ENCODE results near the gene EHMT1. TPM values are rescaled to one million over a fixed set of nuclear protein-coding genes. Genes with fewer than 3 reads are reported as not detected.

EHMT1 gene
- polyA plus RNA-seq, 3 donors, result 10.1 to 46.5 (median 15.0) TPM

GRCh38 chr9:137656416-137656815 is 37.6 kb downstream of the EHMT1 start:
- intact Hi-C loops (cut with micrococcal nuclease), result no loop called here
- no peak overlapping the region for H2AFZ ChIP-seq (ENCODE audit: insufficient read depth, low read depth, low read length, poor library complexity, severe bottlenecking)
- peak overlapping the region in 1 of 7 donors; percentile 37 for H3K27ac Mint-ChIP-seq
- TF ChIP-seq CTCF (IDR thresholded peaks at IDR 0.05), result no peak
- H3K4me1 ChIP-seq (ENCODE audit: control insufficient read depth in 1 of 2, insufficient read depth in 2 of 2, low read length in 2 of 2), result peaks cover 0 to 5% of the 10 kb centered on the region in 2 donors
- H3K4me2 ChIP-seq (replicated peaks; ENCODE audit: extremely low read depth, low read length, poor library complexity, severe bottlenecking), result no peak overlapping the region
- H3K9me3 ChIP-seq (replicated peaks in 1 of 2; ENCODE audit: control insufficient read depth in 1 of 2, insufficient read depth in 1 of 2, low read length in 2 of 2), result no peaks in the 10 kb centered on the region
- no peak overlapping the region for H3K4me3 ChIP-seq (replicated peaks in 1 of 3; ENCODE audit: low read depth in 2 of 3, low read length in 3 of 3)
- WGBS (ENCODE audit: insufficient coverage), result 100% methylated on average over 1 of the region's 6 CpGs
- H4K20me1 ChIP-seq (ENCODE audit: insufficient read depth, low read length), result peaks cover 68% of the 10 kb centered on the region
- no peak overlapping the region for H3K27ac ChIP-seq (ENCODE audit: low read depth in 1 of 2, low read length in 2 of 2)
- no peak overlapping the region for H3K4me3 Mint-ChIP-seq
- H3K27me3 Mint-ChIP-seq (ENCODE audit: low read depth in 3 of 3), result peaks cover 0 to 2% (median under 1%) of the 10 kb centered on the region in 3 donors
- DNase-seq, result no peak
- H3K9me3 Mint-ChIP-seq, result no peaks in the 10 kb centered on the region
- H3K36me3 Mint-ChIP-seq, result peaks cover 19 to 45% of the 10 kb centered on the region in 2 donors
- peaks cover 12 to 43% of the 10 kb centered on the region in 2 donors for H3K36me3 ChIP-seq (replicated peaks in 1 of 2; ENCODE audit: control insufficient read depth in 1 of 2, insufficient read depth in 2 of 2, low read length in 2 of 2)
- H3K9ac ChIP-seq (ENCODE audit: insufficient read depth, low read length, poor library complexity, severe bottlenecking), result no peak overlapping the region
- peaks cover 11% of the 10 kb centered on the region for H3K4me1 Mint-ChIP-seq
- no peaks in the 10 kb centered on the region for H3K27me3 ChIP-seq (ENCODE audit: control insufficient read depth in 2 of 2, insufficient read depth in 2 of 2, low read length in 2 of 2)
- H3K79me2 ChIP-seq (ENCODE audit: insufficient read depth, low read length), result peaks cover 80% of the 10 kb centered on the region

GRCh38 chr9:137657606-137658005 is 38.8 kb downstream of the EHMT1 start:
- TF ChIP-seq CTCF (IDR thresholded peaks at IDR 0.05), result no peak
- intact Hi-C loops (cut with micrococcal nuclease), result no loop called here
- H3K36me3 ChIP-seq (replicated peaks in 1 of 2; ENCODE audit: control insufficient read depth in 1 of 2, insufficient read depth in 2 of 2, low read length in 2 of 2), result peaks cover 12 to 31% of the 10 kb centered on the region in 2 donors
- no peak overlapping the region for H3K4me2 ChIP-seq (replicated peaks; ENCODE audit: extremely low read depth, low read length, poor library complexity, severe bottlenecking)
- Mint-ChIP-seq H3K27me3 (ENCODE audit: low read depth in 3 of 3) (peaks cover 0 to 2% (median 0%) of the 10 kb centered on the region in 3 donors), H3K9me3 (no peaks in the 10 kb centered on the region), H3K36me3 (peaks cover 14 to 37% of the 10 kb centered on the region in 2 donors), H3K27ac (no peak overlapping the region), H3K4me3 (no peak overlapping the region), H3K4me1 (peaks cover 11% of the 10 kb centered on the region)
- WGBS (ENCODE audit: insufficient coverage), result no CpG with 5 or more reads among the region's 2 CpGs
- H3K27ac ChIP-seq (ENCODE audit: low read depth in 1 of 2, low read length in 2 of 2), result no peak overlapping the region
- DNase-seq, result no peak
- H2AFZ ChIP-seq (ENCODE audit: insufficient read depth, low read depth, low read length, poor library complexity, severe bottlenecking), result no peak overlapping the region
- no peak overlapping the region for H3K9ac ChIP-seq (ENCODE audit: insufficient read depth, low read length, poor library complexity, severe bottlenecking)
- H3K27me3 ChIP-seq (ENCODE audit: control insufficient read depth in 2 of 2, insufficient read depth in 2 of 2, low read length in 2 of 2), result no peaks in the 10 kb centered on the region
- no peak overlapping the region for H3K4me3 ChIP-seq (replicated peaks in 1 of 3; ENCODE audit: low read depth in 2 of 3, low read length in 3 of 3)
- H4K20me1 ChIP-seq (ENCODE audit: insufficient read depth, low read length), result peaks cover 59% of the 10 kb centered on the region
- H3K79me2 ChIP-seq (ENCODE audit: insufficient read depth, low read length), result peaks cover 81% of the 10 kb centered on the region
- H3K9me3 ChIP-seq (replicated peaks in 1 of 2; ENCODE audit: control insufficient read depth in 1 of 2, insufficient read depth in 1 of 2, low read length in 2 of 2), result no peaks in the 10 kb centered on the region
- H3K4me1 ChIP-seq (ENCODE audit: control insufficient read depth in 1 of 2, insufficient read depth in 2 of 2, low read length in 2 of 2), result peaks cover 0 to 5% of the 10 kb centered on the region in 2 donors
